Endothelial cell of umbilical vein (primary cell): Measurements from ENCODE around the gene CD37. TPM values are rescaled to one million over a fixed set of nuclear protein-coding genes. Genes with fewer than 3 reads are reported as not detected.

Source experiments
- BruUV-seq: library from RNA; stranded (reverse); fragments of 400-500 nt; replicated peaks from 2 replicates; lab custom pipeline; 2021; lab: Mats Ljungman, UMichigan
- CTCF ChIA-PET: fragments of 300-600, 350-600 bp; sonication (Branson Sonifier 250); formaldehyde crosslinking; loops from one replicate; lab custom pipeline; 2021; ENCODE audit warnings: antibody characterized with exemption, inconsistent platforms; lab: Charles Lee
- POLR2A ChIA-PET: fragments of 300-600, 350-600 bp; sonication (Branson Sonifier 250); formaldehyde crosslinking; loops from one replicate; lab custom pipeline; 2021; ENCODE audit warnings: antibody characterized with exemption, inconsistent platforms; lab: Charles Lee
- DNase-seq: peaks from one replicate; pipeline ENCODE4 v3.0.0-alpha.2; 2011; ENCODE audit warnings: low read depth, low spot score
- FAIRE-seq: peaks from 2 replicates; lab custom pipeline; 2011; peaks lifted over from hg19 to GRCh38; lab: Jason Lieb, UNC
- H2AFZ ChIP-seq: 2 replicates; pipeline ENCODE4 v1.6.0; 2012; ENCODE audit warnings: low read depth, low read length, control low read depth, inconsistent platforms
- H3K27ac ChIP-seq: 2 replicates; pipeline ENCODE4 v1.5.1; 2011; ENCODE audit warnings: low read depth, mild to moderate bottlenecking, control low read depth, low read length, moderate library complexity; ENCODE audit not compliant: insufficient read depth
- H3K27me3 ChIP-seq, 2 experiments: 2 replicates each; pipeline versions ENCODE4 v1.6.0 to v1.6.1; 2011; ENCODE audit warnings: low read length in 2 of 2, mixed read lengths in 1 of 2; ENCODE audit not compliant: control insufficient read depth in 2 of 2, insufficient read depth in 2 of 2
- H3K36me3 ChIP-seq, 2 experiments: 2 replicates in 1 of 2; 3 replicates in 1 of 2; pipeline ENCODE4 v1.5.1; 2011; ENCODE audit warnings: low read length in 2 of 2, mild to moderate bottlenecking in 1 of 2, moderate library complexity in 1 of 2; ENCODE audit not compliant: control insufficient read depth in 2 of 2, insufficient read depth in 2 of 2; ENCODE audit errors: extremely low read depth in 1 of 2
- H3K4me1 ChIP-seq: 3 replicates; pipeline ENCODE4 v1.5.1; 2011; ENCODE audit warnings: mild to moderate bottlenecking, low read length; ENCODE audit not compliant: control insufficient read depth, insufficient read depth; ENCODE audit errors: extremely low read depth
- H3K4me2 ChIP-seq: 2 replicates; pipeline ENCODE4 v1.6.1; 2011; ENCODE audit warnings: low read length, control low read depth, mixed read lengths; ENCODE audit not compliant: insufficient read depth
- H3K4me3 ChIP-seq, 3 experiments: fragments of 200-600 bp in 1 of 3; sonication (generic), shearing (Covaris generic) in 1 of 3; replicated peaks in 1 of 3; 2 replicates each; pipeline ENCODE4 v1.5.1; 2011 to 2016; ENCODE audit warnings: control low read depth in 3 of 3, low read length in 3 of 3, mild to moderate bottlenecking in 2 of 3, inconsistent platforms in 1 of 3, low read depth in 1 of 3, moderate library complexity in 1 of 3; ENCODE audit not compliant: insufficient read depth in 1 of 3
- H3K79me2 ChIP-seq: 2 replicates; pipeline ENCODE4 v1.6.0; 2012; ENCODE audit warnings: low read length, inconsistent platforms; ENCODE audit not compliant: control insufficient read depth, insufficient read depth
- H3K9ac ChIP-seq: replicated peaks from 2 replicates; pipeline ENCODE3; 2011; ENCODE audit warnings: low read length, control low read depth; ENCODE audit not compliant: insufficient read depth; ENCODE audit errors: extremely low read depth
- H3K9me1 ChIP-seq: replicated peaks from 3 replicates; pipeline ENCODE4 v1.6.0; 2011; ENCODE audit warnings: mild to moderate bottlenecking, low read length; ENCODE audit not compliant: control insufficient read depth, insufficient read depth; ENCODE audit errors: extremely low read depth
- H3K9me3 ChIP-seq: replicated peaks from 2 replicates; pipeline ENCODE4 v1.5.1; 2012; ENCODE audit warnings: low read length, inconsistent platforms; ENCODE audit not compliant: control insufficient read depth, insufficient read depth
- H4K20me1 ChIP-seq: replicated peaks from 2 replicates; pipeline ENCODE3; 2011; ENCODE audit warnings: mild to moderate bottlenecking, low read length; ENCODE audit not compliant: control insufficient read depth, insufficient read depth; ENCODE audit errors: extremely low read depth
- EZH2 ChIP-seq: IDR thresholded peaks from 2 replicates; pipeline ENCODE4 v1.6.1; 2012; ENCODE audit warnings: borderline replicate concordance, low read depth, mild to moderate bottlenecking, moderate library complexity, low read length, inconsistent platforms; ENCODE audit not compliant: severe bottlenecking
- FOS ChIP-seq: IDR thresholded peaks from 2 replicates; pipeline ENCODE4 v1.6.1; 2011; ENCODE audit warnings: mild to moderate bottlenecking, low read length, moderate library complexity, borderline replicate concordance; ENCODE audit not compliant: insufficient read depth
- GATA2 ChIP-seq: IDR thresholded peaks from 2 replicates; pipeline ENCODE4 v1.7.0; 2011; ENCODE audit warnings: low read depth, mild to moderate bottlenecking, moderate library complexity, mixed read lengths, low read length; ENCODE audit not compliant: insufficient read length, insufficient read depth
- JUN ChIP-seq: IDR thresholded peaks from 2 replicates; pipeline ENCODE4 v1.6.1; 2011; ENCODE audit warnings: borderline replicate concordance, low read depth; ENCODE audit not compliant: insufficient read length, insufficient read depth
- MYC ChIP-seq: IDR thresholded peaks from one replicate; pipeline ENCODE4 v1.6.1; 2011; ENCODE audit warnings: mild to moderate bottlenecking, low read depth, low read length
- POLR2A ChIP-seq: IDR thresholded peaks from 2 replicates; pipeline ENCODE4 v1.6.1; 2012; ENCODE audit warnings: low read depth, mild to moderate bottlenecking, control low read depth, low read length
- POLR2AphosphoS5 ChIP-seq: IDR thresholded peaks from 2 replicates; pipeline ENCODE4 v1.6.1; 2012; ENCODE audit warnings: low read depth, mild to moderate bottlenecking, control low read depth, low read length, moderate library complexity; ENCODE audit not compliant: insufficient read depth
- dilution Hi-C: fragments of 300-500 bp; cut with MboI; formaldehyde crosslinking; loops from one replicate; pipeline ENCODE4 v1.15.0; 2019; ENCODE audit warnings: low sequenced_read_pairs; ENCODE audit not compliant: extremely low pct_ligation_motif_present
- intact Hi-C: fragments of 100-400 bp; cut with micrococcal nuclease; formaldehyde crosslinking; loops from one replicate; pipeline ENCODE4 v1.10.0; 2022
- polyA plus RNA-seq, 4 experiments: library from polyadenylated mRNA; depleted of rRNA in 3 of 4; stranded (reverse) in 3 of 4; unstranded in 1 of 4; fragments of >200 nt; gene quantifications; 2 replicates each; pipeline versions ENCODE4 v1.2.1 to v1.2.3, GENCODE V29; 2011 to 2012; ENCODE audit warnings: missing spikeins in 1 of 4
- total RNA-seq: library from RNA; stranded (reverse); gene quantifications from 2 replicates; pipeline ENCODE4 v1.2.3, GENCODE V29; 2021
- TF ChIP-seq, protein P1 (sequence below): IDR thresholded peaks from 2 replicates; pipeline ENCODE4 v1.6.1; 2011; ENCODE audit not compliant: insufficient read depth, insufficient read length
- TF ChIP-seq, protein P2 (sequence below), 2 donors: IDR thresholded peaks; 1 replicate in 1 of 2; 2 replicates in 1 of 2; pipeline ENCODE4 v1.5.1; 2011; ENCODE audit warnings: low read length in 2 of 2, mild to moderate bottlenecking in 2 of 2, moderate library complexity in 2 of 2, control low read depth in 1 of 2, inconsistent platforms in 1 of 2, low read depth in 1 of 2; ENCODE audit not compliant: insufficient read depth in 1 of 2; ENCODE audit errors: extremely low read depth in 1 of 2

CD37 gene
- total and polyA plus RNA-seq, 2 donors (not counting 3 experiments of a cell fraction or from before 2014, with no cell fraction given), result not detected

- Histone ChIP-seq H3K4me3 (no peak overlapping the region), H3K9me3 (peaks cover 2% of the 10 kb centered on the region), H3K9ac (no peak overlapping the region), H3K79me2 (peaks cover 12% of the 10 kb centered on the region), H3K9me1 (no peaks in the 10 kb centered on the region), H3K27me3 (no peaks in the 10 kb centered on the region), H4K20me1 (no peaks in the 10 kb centered on the region), H3K36me3 (no peaks in the 10 kb centered on the region), H3K4me2 (no peak overlapping the region), H3K27ac (no peak overlapping the region), H3K4me1 (peaks cover 10% of the 10 kb centered on the region), H2AFZ (no peak overlapping the region)
- ChIA-PET POLR2A (no interaction called here), CTCF (interaction anchor here (1.0 kb wide), 1 partner anchor 79 kb away, joined by 3 read pairs; no protein-coding TSS in a partner anchor)
- intact Hi-C loops (no loop called here), dilution Hi-C loops (no loop called here)
- FAIRE-seq (no peak), DNase-seq (no peak)
- no peak for TF ChIP-seq GATA2
- BruUV-seq, result no TSS peak
Observed at GRCh38 chr19:49366110-49366509, 30.9 kb downstream of the CD37 start.

GRCh38 chr19:49368711-49369358, 33.6 kb downstream of the CD37 start:
- Histone ChIP-seq H3K9me3 (peaks cover 2% of the 10 kb centered on the region), H3K9me1 (no peaks in the 10 kb centered on the region), H3K4me2 (no peak overlapping the region), H2AFZ (no peak overlapping the region), H4K20me1 (no peaks in the 10 kb centered on the region), H3K4me1 (no peaks in the 10 kb centered on the region), H3K4me3 (no peak overlapping the region), H3K9ac (no peak overlapping the region), H3K27ac (no peak overlapping the region), H3K27me3 (no peaks in the 10 kb centered on the region), H3K79me2 (no peaks in the 10 kb centered on the region), H3K36me3 (no peaks in the 10 kb centered on the region)
- no TSS peak for BruUV-seq
- dilution Hi-C loops (no loop called here), intact Hi-C loops (no loop called here)
- CTCF ChIA-PET, result interaction anchor here (1.0 kb wide), 1 partner anchor 41 kb away, joined by 3 read pairs; no protein-coding TSS in a partner anchor
- POLR2A ChIA-PET, result no interaction called here
- DNase-seq (no peak), FAIRE-seq (no peak)
- TF ChIP-seq, protein P1, sequence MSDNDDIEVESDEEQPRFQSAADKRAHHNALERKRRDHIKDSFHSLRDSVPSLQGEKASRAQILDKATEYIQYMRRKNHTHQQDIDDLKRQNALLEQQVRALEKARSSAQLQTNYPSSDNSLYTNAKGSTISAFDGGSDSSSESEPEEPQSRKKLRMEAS, result no peak
- TF ChIP-seq, protein P2, sequence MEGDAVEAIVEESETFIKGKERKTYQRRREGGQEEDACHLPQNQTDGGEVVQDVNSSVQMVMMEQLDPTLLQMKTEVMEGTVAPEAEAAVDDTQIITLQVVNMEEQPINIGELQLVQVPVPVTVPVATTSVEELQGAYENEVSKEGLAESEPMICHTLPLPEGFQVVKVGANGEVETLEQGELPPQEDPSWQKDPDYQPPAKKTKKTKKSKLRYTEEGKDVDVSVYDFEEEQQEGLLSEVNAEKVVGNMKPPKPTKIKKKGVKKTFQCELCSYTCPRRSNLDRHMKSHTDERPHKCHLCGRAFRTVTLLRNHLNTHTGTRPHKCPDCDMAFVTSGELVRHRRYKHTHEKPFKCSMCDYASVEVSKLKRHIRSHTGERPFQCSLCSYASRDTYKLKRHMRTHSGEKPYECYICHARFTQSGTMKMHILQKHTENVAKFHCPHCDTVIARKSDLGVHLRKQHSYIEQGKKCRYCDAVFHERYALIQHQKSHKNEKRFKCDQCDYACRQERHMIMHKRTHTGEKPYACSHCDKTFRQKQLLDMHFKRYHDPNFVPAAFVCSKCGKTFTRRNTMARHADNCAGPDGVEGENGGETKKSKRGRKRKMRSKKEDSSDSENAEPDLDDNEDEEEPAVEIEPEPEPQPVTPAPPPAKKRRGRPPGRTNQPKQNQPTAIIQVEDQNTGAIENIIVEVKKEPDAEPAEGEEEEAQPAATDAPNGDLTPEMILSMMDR (IDR thresholded peaks at IDR 0.05; ENCODE audit: extremely low read depth in 1 of 2, insufficient read depth in 1 of 2, low read depth in 1 of 2, low read length in 2 of 2), result no peak
- no peak for TF ChIP-seq JUN
- no peak for TF ChIP-seq POLR2AphosphoS5
- TF ChIP-seq POLR2A, result no peak
- TF ChIP-seq MYC, result no peak
- no peak for TF ChIP-seq FOS
- no peak for TF ChIP-seq GATA2
- no peak for TF ChIP-seq EZH2
